ENCODE results near the gene CGB2. TPM values are rescaled to one million over a fixed set of nuclear protein-coding genes. Genes with fewer than 3 reads are reported as not detected.

CGB2 gene
- total and polyA plus RNA-seq, 2 of the 13 experiments (the other 11 are each of a cell fraction or from before 2014, with no cell fraction given), result not detected

DNA sequence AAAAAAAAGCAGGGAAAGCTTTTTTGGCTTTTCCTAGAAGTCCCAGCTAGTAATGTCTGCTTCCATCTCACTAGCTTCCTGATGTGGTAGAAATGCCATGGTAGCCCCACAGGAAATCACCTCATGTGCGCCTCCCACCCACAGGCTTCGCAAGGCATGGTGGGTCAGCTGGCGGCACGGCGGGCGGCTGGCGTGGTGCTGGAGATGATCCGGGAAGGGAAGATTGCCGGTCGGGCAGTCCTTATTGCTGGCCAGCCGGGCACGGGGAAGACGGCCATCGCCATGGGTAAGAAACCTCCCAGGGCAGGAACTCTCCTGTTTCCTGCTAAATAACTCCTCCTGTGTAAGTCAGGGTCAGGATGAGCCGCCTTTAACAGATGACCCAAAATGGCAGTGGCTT, 27.6 kb upstream of the CGB2 start:
- H3K79me2 ChIP-seq (ENCODE audit: insufficient read depth, low read length), result no peaks in the 10 kb centered on the region
- H3K36me3 ChIP-seq (replicated peaks in 1 of 2; ENCODE audit: control insufficient read depth in 1 of 2, insufficient read depth in 2 of 2, low read length in 2 of 2), result peaks cover 27 to 53% of the 10 kb centered on the region in 2 experiments
- no peaks in the 10 kb centered on the region for H3K9me3 ChIP-seq (ENCODE audit: low read length)
- POLR2A ChIA-PET, result no interaction called here
- no TSS peak for BruUV-seq (replicated peaks)
- in situ Hi-C loops (cut with HindIII; ENCODE audit: extremely low pct_ligation_motif_present, low pct_unique_long_range_greater_than_20kb), result no loop called here
- H3K4me1 ChIP-seq (ENCODE audit: insufficient read depth, low read length), result no peaks in the 10 kb centered on the region
- H4K20me1 ChIP-seq (ENCODE audit: insufficient read depth, low read length), result no peaks in the 10 kb centered on the region
- H2AFZ ChIP-seq (ENCODE audit: low read length), result no peak overlapping the region
- H3K27me3 ChIP-seq (ENCODE audit: control insufficient read depth in 1 of 2, insufficient read depth in 2 of 2, low read length in 2 of 2), result no peaks in the 10 kb centered on the region
- H3K27ac ChIP-seq (ENCODE audit: extremely low read length, insufficient read depth, low read length), result no peak overlapping the region
- no peak for FAIRE-seq
- no peak overlapping the region for H3K9ac ChIP-seq (ENCODE audit: insufficient read depth, low read depth, low read length)
- no peak overlapping the region for H3K4me2 ChIP-seq (ENCODE audit: low read depth, low read length)
- no peak overlapping the region for H3K4me3 ChIP-seq (replicated peaks in 1 of 3; ENCODE audit: insufficient read depth in 1 of 3, low read depth in 2 of 3, low read length in 3 of 3)
- TF ChIP-seq ZBTB7A (CRISPR knock-in tag; IDR thresholded peaks at IDR 0.05) (no peak), ZSCAN9 (CRISPR knock-in tag; IDR thresholded peaks at IDR 0.05; ENCODE audit: borderline replicate concordance) (no peak), MIXL1 (CRISPR knock-in tag; IDR thresholded peaks at IDR 0.05) (no peak), HOXD1 (CRISPR knock-in tag; IDR thresholded peaks at IDR 0.05) (no peak)
- intact Hi-C loops (cut with micrococcal nuclease; ENCODE audit: unreplicated experiment), result no loop called here
- no peak for ATAC-seq
- WGBS (ENCODE audit: low lambda C conversion rate), result 98% methylated on average over 13 of the region's 15 CpGs
- DNase-seq (ENCODE audit: low spot score), result no peak
- CTCF ChIA-PET (ENCODE audit: low intra/inter-chr PET ratio, low total read pairs), result no interaction called here

DNA sequence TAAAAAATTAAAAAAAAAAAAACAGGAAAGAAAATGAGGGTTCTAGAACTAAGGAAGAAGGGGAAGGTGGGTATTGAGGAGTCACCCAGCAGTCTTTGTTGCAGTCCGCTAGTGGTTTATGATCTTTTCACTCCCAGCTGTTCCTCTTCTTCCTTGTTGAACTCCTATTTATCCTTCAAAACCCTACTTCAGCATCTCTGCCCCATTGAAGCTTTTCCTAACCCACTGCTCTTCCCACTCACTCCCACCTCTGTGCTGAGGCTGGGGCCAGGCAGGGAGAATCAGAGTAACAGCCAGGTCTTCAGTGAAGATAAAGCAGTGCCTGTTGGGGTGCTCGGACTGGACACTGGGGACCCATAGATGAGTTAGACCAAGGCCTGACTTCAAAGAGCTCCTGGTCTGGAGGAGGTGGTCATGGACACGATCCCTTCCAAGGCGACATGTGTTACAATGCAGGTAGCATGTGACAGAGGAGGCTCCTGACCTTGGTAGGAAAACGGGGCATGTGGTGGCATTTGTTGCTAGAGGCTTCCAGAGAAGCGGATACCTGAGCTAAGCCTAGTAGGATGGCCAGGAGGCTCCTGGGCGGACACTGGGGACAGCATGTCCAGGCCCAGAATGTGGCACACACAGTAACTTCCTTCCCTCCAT, 26.6 kb upstream of the CGB2 start:
- ChIA-PET CTCF (ENCODE audit: low intra/inter-chr PET ratio, low total read pairs) (no interaction called here), POLR2A (interaction anchor here (1.6 kb wide), 1 partner anchor 14 kb away, joined by 3 read pairs; no protein-coding TSS in a partner anchor)
- no peak for DNase-seq (ENCODE audit: low spot score)
- Histone ChIP-seq H3K36me3 (replicated peaks in 1 of 2; ENCODE audit: control insufficient read depth in 1 of 2, insufficient read depth in 2 of 2, low read length in 2 of 2) (peaks cover 27 to 54% of the 10 kb centered on the region in 2 experiments), H3K4me2 (ENCODE audit: low read depth, low read length) (no peak overlapping the region), H3K79me2 (ENCODE audit: insufficient read depth, low read length) (no peaks in the 10 kb centered on the region), H3K4me1 (ENCODE audit: insufficient read depth, low read length) (no peaks in the 10 kb centered on the region), H3K9me3 (ENCODE audit: low read length) (no peaks in the 10 kb centered on the region), H3K27ac (ENCODE audit: extremely low read length, insufficient read depth, low read length) (no peak overlapping the region), H3K27me3 (ENCODE audit: control insufficient read depth in 1 of 2, insufficient read depth in 2 of 2, low read length in 2 of 2) (no peaks in the 10 kb centered on the region), H3K9ac (ENCODE audit: insufficient read depth, low read depth, low read length) (no peak overlapping the region), H2AFZ (ENCODE audit: low read length) (no peak overlapping the region), H4K20me1 (ENCODE audit: insufficient read depth, low read length) (no peaks in the 10 kb centered on the region), H3K4me3 (replicated peaks in 1 of 3; ENCODE audit: insufficient read depth in 1 of 3, low read depth in 2 of 3, low read length in 3 of 3) (no peak overlapping the region)
- 93% methylated on average over 7 of the region's 7 CpGs for WGBS (ENCODE audit: low lambda C conversion rate)
- no peak for ATAC-seq
- TSS peak; percentile 42 for BruUV-seq (replicated peaks)
- intact Hi-C loops (cut with micrococcal nuclease; ENCODE audit: unreplicated experiment) (no loop called here), in situ Hi-C loops (cut with HindIII; ENCODE audit: extremely low pct_ligation_motif_present, low pct_unique_long_range_greater_than_20kb) (no loop called here)
- FAIRE-seq, result no peak
- TF ChIP-seq HOXA3 (CRISPR knock-in tag; IDR thresholded peaks at IDR 0.05), result no peak
- TF ChIP-seq, protein P1, sequence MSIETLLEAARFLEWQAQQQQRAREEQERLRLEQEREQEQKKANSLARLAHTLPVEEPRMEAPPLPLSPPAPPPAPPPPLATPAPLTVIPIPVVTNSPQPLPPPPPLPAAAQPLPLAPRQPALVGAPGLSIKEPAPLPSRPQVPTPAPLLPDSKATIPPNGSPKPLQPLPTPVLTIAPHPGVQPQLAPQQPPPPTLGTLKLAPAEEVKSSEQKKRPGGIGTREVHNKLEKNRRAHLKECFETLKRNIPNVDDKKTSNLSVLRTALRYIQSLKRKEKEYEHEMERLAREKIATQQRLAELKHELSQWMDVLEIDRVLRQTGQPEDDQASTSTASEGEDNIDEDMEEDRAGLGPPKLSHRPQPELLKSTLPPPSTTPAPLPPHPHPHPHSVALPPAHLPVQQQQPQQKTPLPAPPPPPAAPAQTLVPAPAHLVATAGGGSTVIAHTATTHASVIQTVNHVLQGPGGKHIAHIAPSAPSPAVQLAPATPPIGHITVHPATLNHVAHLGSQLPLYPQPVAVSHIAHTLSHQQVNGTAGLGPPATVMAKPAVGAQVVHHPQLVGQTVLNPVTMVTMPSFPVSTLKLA (IDR thresholded peaks at IDR 0.05), result peak; percentile 96
